ENCODE results near the gene FAM162A.

- TF ChIP-seq POLR2A (conservative IDR thresholded peaks at IDR 0.05) (no peak), ZNF699 (CRISPR knock-in tag; IDR thresholded peaks at IDR 0.05; ENCODE audit: insufficient replicate concordance) (no peak), YBX1 (IDR thresholded peaks at IDR 0.05) (no peak), ADNP (tag; IDR thresholded peaks at IDR 0.05) (no peak), ZKSCAN3 (CRISPR knock-in tag; IDR thresholded peaks at IDR 0.05) (no peak), XRCC4 (IDR thresholded peaks at IDR 0.05; ENCODE audit: extremely low read depth, insufficient read depth, insufficient read length) (no peak), EP300 (IDR thresholded peaks at IDR 0.05; ENCODE audit: low read length) (no peak), ZNF12 (CRISPR knock-in tag; IDR thresholded peaks at IDR 0.05) (no peak), CTCF (IDR thresholded peaks at IDR 0.05 in 2 of 3, conservative IDR thresholded peaks at IDR 0.05 in 1 of 3; ENCODE audit: insufficient read depth in 2 of 3, low read depth in 1 of 3, low read length in 3 of 3) (no peak), ARNT (IDR thresholded peaks at IDR 0.05) (no peak), MCM7 (IDR thresholded peaks at IDR 0.05) (no peak)
- TF ChIP-seq, protein P1, sequence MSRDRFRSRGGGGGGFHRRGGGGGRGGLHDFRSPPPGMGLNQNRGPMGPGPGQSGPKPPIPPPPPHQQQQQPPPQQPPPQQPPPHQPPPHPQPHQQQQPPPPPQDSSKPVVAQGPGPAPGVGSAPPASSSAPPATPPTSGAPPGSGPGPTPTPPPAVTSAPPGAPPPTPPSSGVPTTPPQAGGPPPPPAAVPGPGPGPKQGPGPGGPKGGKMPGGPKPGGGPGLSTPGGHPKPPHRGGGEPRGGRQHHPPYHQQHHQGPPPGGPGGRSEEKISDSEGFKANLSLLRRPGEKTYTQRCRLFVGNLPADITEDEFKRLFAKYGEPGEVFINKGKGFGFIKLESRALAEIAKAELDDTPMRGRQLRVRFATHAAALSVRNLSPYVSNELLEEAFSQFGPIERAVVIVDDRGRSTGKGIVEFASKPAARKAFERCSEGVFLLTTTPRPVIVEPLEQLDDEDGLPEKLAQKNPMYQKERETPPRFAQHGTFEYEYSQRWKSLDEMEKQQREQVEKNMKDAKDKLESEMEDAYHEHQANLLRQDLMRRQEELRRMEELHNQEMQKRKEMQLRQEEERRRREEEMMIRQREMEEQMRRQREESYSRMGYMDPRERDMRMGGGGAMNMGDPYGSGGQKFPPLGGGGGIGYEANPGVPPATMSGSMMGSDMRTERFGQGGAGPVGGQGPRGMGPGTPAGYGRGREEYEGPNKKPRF (IDR thresholded peaks at IDR 0.05; ENCODE audit: low read depth, low read length) = no peak
Observed at GRCh38 chr3:122343654-122344053, 40.3 kb upstream of the FAM162A start.

All from K562 (cell line).